Measurements from ENCODE around the gene NCAN.

Gene NCAN

GRCh38 chr19:19262190-19263057 is 50.7 kb downstream of the NCAN start:
- in situ Hi-C loops (cut with HindIII; ENCODE audit: low sequenced_read_pairs), result no loop called here
- H3K4me3 ChIP-seq (ENCODE audit: low read depth, low read length), result no peak overlapping the region
- TF ChIP-seq CTCF (IDR thresholded peaks at IDR 0.05; ENCODE audit: low read depth, low read length), result no peak
- DNase-seq (ENCODE audit: low read depth, low spot score), result no peak

- no peak for TF ChIP-seq CTCF (IDR thresholded peaks at IDR 0.05; ENCODE audit: low read depth, low read length)
- in situ Hi-C loops (cut with HindIII; ENCODE audit: low sequenced_read_pairs), result no loop called here
- no peak overlapping the region for H3K4me3 ChIP-seq (ENCODE audit: low read depth, low read length)
- DNase-seq (ENCODE audit: low read depth, low spot score), result no peak
These were observed 52.2 kb downstream of the NCAN start for GRCh38 chr19:19263886-19264487.

GRCh38 chr19:19267305-19267704 is 55.5 kb downstream of the NCAN start:
- no peak overlapping the region for H3K4me3 ChIP-seq (ENCODE audit: low read depth, low read length)
- in situ Hi-C loops (cut with HindIII; ENCODE audit: low sequenced_read_pairs), result no loop called here
- no peak for TF ChIP-seq CTCF (IDR thresholded peaks at IDR 0.05; ENCODE audit: low read depth, low read length)
- no peak for DNase-seq (ENCODE audit: low read depth, low spot score)

GRCh38 chr19:19268453-19269385 is 57.0 kb downstream of the NCAN start:
- no peak for TF ChIP-seq CTCF (IDR thresholded peaks at IDR 0.05; ENCODE audit: low read depth, low read length)
- H3K4me3 ChIP-seq (ENCODE audit: low read depth, low read length), result no peak overlapping the region
- in situ Hi-C loops (cut with HindIII; ENCODE audit: low sequenced_read_pairs), result no loop called here
- DNase-seq (ENCODE audit: low read depth, low spot score), result no peak

- no peak for DNase-seq (ENCODE audit: low read depth, low spot score)
- H3K4me3 ChIP-seq (ENCODE audit: low read depth, low read length), result no peak overlapping the region
- TF ChIP-seq CTCF (IDR thresholded peaks at IDR 0.05; ENCODE audit: low read depth, low read length), result no peak
- in situ Hi-C loops (cut with HindIII; ENCODE audit: low sequenced_read_pairs), result no loop called here
These were observed 58.4 kb downstream of the NCAN start for GRCh38 chr19:19269952-19270694.
